GM13976 (cell line): Measurements from ENCODE around the gene ZFPM1.

Source experiments
- DNase-seq: peaks from one replicate; pipeline ENCODE4 v3.0.0; 2012; ENCODE audit warnings: low spot score
- in situ Hi-C: fragments of 300-500 bp; cut with MboI; formaldehyde crosslinking; loops from one replicate; pipeline ENCODE4 v1.12.0; 2022; ENCODE audit warnings: low sequenced_read_pairs, mixed read lengths, inconsistent platforms; ENCODE audit not compliant: unreplicated experiment
- TF ChIP-seq, protein P1 (sequence below): IDR thresholded peaks from 2 replicates; pipeline ENCODE4 v1.5.1; 2012; ENCODE audit warnings: borderline replicate concordance, mild to moderate bottlenecking; ENCODE audit not compliant: insufficient read depth; ENCODE audit errors: extremely low read depth, missing control alignments, control extremely low read depth

ZFPM1 gene

DNA sequence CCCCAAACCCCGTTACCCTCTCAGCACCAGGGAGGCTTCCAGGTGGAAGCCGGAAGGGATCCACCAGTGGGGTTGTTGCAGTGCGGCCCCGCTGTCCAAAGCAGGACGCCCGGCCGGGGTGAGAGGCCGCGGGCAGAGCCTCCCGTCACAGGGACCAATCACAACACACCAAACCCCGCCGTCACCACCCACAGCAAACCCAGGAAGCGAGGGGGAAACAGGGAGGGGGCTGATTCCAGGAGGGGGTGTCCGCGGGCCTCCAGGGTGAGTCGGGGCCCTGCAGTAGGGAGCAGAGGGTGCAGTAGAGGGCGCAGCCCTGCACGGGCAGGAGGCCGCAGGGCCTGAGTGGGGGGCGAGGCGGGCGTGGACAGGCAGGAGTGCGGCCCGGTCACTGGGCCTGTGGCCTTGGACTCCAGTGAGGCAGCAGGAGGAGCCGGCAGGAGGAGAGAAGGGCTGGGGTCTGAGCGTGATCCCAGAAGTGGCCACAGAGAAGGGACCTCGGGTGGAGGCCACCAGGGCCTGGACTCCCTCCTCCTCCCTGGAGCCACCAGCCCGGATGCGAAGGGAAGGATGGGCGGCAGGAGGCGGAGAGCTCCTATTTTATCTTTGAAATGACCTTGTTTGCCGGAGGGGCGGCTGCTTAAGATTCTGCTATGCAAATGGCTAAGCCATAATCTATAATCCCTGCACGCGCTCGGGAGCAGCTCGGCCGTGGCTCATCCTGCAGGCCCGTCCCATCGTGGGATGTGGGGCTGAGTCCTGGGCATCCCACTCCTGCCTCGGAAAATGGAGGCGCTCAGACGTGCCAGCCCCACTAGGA lies 41.5 kb downstream of the ZFPM1 start:
- DNase-seq, result no peak
- in situ Hi-C loops, result no loop called here
- TF ChIP-seq, protein P1, sequence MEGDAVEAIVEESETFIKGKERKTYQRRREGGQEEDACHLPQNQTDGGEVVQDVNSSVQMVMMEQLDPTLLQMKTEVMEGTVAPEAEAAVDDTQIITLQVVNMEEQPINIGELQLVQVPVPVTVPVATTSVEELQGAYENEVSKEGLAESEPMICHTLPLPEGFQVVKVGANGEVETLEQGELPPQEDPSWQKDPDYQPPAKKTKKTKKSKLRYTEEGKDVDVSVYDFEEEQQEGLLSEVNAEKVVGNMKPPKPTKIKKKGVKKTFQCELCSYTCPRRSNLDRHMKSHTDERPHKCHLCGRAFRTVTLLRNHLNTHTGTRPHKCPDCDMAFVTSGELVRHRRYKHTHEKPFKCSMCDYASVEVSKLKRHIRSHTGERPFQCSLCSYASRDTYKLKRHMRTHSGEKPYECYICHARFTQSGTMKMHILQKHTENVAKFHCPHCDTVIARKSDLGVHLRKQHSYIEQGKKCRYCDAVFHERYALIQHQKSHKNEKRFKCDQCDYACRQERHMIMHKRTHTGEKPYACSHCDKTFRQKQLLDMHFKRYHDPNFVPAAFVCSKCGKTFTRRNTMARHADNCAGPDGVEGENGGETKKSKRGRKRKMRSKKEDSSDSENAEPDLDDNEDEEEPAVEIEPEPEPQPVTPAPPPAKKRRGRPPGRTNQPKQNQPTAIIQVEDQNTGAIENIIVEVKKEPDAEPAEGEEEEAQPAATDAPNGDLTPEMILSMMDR, result no peak

DNA sequence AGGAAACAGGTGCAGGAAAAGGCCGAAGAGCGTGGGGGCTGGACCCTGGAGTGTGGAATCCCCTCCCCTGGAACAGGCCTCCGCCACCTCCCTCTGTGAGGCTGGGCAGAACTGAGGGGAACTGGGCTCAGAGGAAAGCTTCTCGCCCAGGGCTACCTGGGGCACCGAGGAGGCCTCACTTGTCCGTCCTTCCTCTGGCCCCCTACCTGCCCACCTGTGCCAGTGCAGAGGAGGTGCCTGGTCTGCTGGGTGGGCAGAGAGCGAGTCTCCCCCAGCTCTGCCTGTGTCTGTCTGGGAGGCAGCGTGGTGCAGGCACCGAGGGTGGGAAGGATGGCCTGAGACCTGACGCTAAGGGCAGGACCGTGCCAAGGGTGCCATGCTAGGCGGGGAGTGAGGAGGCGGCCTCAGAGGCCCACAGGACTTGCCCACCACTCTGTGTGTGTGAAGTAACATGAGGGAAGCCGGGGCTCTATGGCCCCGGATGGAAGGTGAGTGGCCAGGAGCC lies 42.2 kb downstream of the ZFPM1 start:
- no peak for DNase-seq
- in situ Hi-C loops, result no loop called here
- TF ChIP-seq, protein P1, result no peak

DNA sequence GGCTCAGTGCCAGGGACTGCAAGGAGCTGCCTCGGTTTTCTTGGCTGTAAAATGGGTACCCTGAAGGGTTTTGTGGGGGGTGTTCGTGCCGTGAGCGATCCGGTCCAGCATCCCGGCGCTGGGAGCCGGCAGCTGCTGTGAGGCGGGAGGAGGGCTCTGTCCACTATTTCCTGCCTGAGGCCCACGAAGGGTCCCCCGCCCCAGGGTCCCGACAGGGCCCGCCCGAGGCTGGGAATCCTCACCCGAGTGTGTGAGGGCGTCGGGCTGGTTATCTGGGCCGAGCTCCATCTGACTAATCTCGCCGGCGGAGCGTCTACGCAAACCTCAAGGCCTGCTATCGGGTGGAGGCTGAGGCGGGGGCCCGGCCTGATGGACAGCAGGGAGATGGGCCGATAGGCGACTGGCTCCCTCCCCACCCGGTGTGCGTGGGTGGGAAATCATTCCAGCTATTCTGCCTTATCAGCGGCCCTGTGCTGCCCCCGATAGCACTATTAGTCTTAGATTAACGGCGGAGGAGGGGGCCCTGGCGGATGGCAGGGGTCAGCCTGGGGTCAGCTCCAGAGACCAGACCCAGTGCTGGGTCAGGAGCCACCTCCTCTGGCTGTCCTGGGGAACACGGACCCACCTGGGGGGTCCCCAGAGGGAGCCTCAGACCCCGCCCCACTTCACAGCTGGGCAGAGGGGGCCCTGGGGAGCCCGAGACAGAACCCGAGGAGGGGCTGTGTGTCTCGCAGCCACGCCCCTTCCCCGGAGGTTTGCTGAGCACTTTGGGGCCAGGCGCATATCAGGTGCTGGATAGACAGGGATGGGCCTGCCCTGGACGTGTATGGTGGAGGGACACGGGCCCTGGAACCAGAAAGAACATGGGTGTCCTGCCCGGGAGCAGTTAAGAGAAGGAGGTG lies 44.7 kb downstream of the ZFPM1 start:
- in situ Hi-C loops, result no loop called here
- TF ChIP-seq, protein P1, result no peak
- DNase-seq, result no peak

DNA sequence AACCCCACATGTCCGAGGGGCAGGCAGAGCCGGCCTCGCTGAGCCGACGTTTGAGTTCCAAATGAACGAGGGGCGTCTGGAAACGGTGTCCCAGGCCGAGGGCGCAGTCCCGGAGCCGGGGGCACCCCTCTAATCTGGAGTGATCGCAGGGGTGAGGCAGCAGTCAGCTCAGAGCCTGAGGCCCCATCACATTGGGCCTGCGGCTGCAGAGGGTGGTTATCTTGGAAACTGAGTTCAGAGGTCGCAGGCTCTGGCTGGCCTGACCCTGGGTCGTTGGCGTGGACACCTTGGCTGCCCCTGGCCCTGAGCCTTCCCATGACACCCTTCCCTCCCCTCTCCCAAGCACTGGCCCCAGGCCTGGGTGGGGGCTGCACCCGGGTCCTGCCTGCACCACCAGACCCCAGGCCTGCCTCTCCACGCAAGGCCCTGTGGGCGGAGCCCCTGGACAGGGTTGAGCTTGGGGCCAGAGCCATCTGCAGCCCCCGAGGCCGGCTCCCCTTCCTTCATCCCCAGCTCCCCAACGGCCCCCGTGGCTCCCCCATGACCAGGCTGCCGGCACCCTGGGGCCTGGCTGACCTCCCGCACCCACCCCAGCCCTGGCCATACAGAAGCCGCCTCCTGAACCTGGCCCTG lies 45.6 kb downstream of the ZFPM1 start:
- in situ Hi-C loops, result no loop called here
- TF ChIP-seq, protein P1, result no peak
- DNase-seq, result no peak

DNA sequence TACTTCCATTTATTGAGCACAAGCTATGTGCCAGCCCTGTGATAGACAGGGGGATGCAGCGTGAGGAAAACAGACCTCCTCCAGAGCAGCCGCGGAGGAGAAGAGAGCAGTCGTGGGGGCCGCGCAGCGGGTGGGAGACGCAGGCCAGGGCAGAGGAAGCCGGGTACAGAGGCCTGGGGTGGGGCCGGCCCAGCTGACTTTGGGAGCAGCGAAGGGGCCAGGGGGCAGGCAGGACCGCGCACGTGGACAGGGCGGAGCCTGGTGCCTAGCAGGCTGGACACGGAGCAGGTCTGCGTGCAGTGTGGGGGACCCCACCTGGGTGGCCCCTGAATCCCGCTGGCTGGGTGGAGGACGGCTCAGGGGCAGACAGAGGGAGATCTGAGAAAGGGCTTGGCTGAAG lies 46.2 kb downstream of the ZFPM1 start:
- in situ Hi-C loops, result no loop called here
- no peak for DNase-seq
- TF ChIP-seq, protein P1, result no peak

DNA sequence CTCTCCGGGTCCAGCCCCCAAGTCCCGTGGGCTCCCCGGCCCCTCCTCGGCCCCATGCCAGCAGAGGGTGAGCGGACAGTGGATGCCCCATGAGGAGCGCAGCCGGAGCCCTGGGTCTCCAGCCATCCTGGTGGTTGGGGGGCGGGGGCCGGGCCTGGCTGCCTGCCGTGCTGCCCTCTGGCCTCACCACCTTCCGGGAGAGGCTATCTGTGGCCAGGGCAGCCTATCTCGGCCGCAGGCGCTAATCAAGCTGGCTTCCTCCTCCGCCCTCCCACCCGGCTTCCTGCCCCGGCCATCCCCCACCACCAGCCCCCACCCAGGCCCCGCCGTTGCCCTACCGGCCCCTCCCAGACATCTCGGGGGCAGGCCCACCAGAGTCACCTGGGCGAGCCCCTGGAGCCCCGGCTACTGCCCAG lies 46.8 kb downstream of the ZFPM1 start:
- TF ChIP-seq, protein P1, result no peak
- in situ Hi-C loops, result no loop called here
- no peak for DNase-seq
